Hematopoietic multipotent progenitor cell treated with erythropoietin and hydrocortisone succinate and interleukin-3 and kit ligand, for 17 days (in vitro differentiated cells): ENCODE measurements around the gene SLPI.

Experiments
- DNase-seq: peaks from one replicate; pipeline ENCODE4 v3.0.0-alpha.2; 2015; ENCODE audit warnings: low spot score

SLPI gene

DNA sequence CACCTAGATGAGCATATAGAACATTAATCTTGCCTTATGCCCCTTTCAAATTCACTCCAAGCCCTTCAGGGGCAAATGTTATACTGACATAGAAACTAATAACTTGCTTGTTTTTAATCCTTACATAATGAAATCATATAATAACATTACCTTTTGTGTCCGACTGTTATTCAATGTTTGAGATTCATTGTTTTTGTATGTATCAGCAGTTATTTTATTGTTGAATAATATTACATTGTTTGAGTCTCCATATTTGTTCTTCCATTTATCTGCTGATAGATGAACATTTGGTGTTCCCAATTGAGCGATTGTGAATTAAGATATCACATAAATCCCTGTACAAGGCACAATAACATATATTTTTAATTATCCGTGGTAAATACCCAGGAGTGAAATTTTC lies 41.5 kb downstream of the SLPI start:
- DNase-seq: no peak

DNA sequence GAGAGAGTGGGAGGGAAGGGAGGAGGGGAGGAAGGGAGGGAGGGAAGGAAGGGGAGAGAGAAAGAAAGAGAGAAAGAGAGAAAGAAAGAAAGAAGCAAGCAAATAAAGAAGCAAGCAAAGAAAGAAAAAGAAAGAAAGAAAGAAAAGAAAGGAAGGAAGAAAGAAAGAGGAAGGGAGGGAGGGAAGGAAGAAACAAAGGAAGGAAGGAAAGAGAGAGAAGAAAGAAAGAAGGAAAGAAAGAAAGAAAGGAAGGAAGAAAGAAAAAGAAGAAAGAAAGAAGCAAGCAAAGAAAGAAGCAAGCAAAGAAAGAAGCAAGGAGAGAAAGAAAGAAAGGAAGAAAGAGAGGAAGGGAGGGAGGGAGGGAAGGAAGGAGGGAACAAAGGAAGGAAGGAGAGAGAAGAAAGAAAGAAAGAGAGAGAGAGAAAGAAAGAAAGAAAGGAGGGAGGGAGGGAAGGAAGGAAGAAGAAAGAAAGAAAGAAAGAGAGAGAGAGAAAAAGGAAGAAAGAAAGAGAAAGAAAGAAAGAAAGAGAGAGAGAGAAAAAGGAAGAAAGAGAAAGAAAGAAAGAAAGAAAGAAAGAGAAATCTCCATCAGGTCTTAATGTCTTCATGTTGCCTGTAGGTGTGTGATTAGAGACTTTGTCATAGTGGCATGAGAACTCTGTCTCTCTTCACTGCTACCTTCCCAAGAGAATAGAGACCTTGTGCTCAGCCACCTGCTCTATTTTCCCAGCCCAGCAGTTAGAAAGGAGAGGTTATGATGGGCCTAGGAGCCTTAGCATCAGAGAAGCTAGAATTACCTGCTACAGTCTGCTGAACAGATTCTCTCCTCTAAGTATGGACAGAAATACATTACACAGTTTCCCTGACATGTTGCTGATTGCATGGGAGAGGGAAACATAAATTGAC lies 42.5 kb downstream of the SLPI start:
- no peak for DNase-seq

DNA sequence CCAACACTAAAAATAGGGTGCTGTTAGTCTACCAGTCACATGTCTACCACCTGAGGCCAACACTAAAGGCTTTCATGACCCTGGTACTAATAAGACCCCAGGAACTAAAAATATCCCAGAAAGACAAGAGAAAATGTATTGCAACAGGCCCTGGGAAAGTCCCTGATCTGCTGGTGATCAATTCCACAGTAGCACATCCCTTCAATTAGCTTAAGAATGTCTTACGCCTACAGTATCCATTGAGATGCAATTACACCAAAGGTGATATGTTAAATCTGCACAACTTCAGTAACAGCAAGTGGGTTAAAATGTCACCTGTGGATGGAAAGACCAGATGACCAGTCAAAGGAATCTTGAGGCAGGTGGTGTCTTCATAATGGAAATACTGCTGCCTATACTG lies 44.4 kb downstream of the SLPI start:
- DNase-seq: no peak

DNA sequence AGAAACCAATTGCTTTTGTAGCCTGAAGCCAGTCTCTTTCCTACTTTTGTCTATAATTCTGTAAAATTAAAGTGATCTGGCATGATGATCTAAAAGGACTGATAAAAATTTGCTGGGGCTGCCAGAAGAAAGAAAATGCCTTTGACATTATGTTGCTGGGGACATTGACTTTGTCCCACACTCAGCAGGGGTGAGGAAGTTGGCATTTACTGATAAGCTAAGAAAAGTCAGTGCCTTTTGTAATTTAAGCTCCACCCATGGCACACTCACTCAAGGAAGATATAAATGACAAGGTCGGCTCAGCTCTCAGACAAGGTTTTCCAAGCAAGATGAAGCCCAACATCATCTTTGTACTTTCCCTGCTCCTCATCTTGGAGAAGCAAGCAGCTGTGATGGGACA lies 47.6 kb downstream of the SLPI start, which contains the start of gene SEMG1:
Gene SEMG1, plus strand, starts transcription at position 309 of the 400 bp plus-strand sequence. Its CDS starts 21 bp downstream, at position 330.
- no peak for DNase-seq
